H1 (cell line): ENCODE data around the gene KIAA0930.

Experiments
- ATF3 ChIP-seq: IDR thresholded peaks from 2 replicates; pipeline ENCODE4 v1.6.1; 2011; ENCODE audit warnings: low read depth, mild to moderate bottlenecking, low read length; ENCODE audit not compliant: insufficient read depth
- CEBPB ChIP-seq: IDR thresholded peaks from 2 replicates; pipeline ENCODE4 v1.6.1; 2012; ENCODE audit warnings: low read depth, low read length
- CTCF ChIP-seq, 3 experiments: IDR thresholded peaks; 1 replicate in 2 of 3; 2 replicates in 1 of 3; pipeline versions ENCODE4 v1.5.1 to v1.6.1; 2011; ENCODE audit warnings: low read length in 3 of 3, mild to moderate bottlenecking in 3 of 3, inconsistent platforms in 2 of 3, low read depth in 1 of 3, moderate library complexity in 1 of 3; ENCODE audit not compliant: insufficient read depth in 1 of 3; ENCODE audit errors: control extremely low read depth in 1 of 3
- EP300 ChIP-seq, 2 experiments: IDR thresholded peaks; 1 replicate in 1 of 2; 2 replicates in 1 of 2; pipeline ENCODE4 v1.6.1; 2011 to 2012; ENCODE audit warnings: low read depth in 2 of 2, low read length in 2 of 2, mild to moderate bottlenecking in 2 of 2, borderline replicate concordance in 1 of 2, inconsistent platforms in 1 of 2, moderate library complexity in 1 of 2
- HDAC6 ChIP-seq: IDR thresholded peaks from one replicate; pipeline ENCODE4 v1.7.1; 2012; ENCODE audit warnings: low read depth, mild to moderate bottlenecking, inconsistent platforms, low read length, moderate library complexity
- JUN ChIP-seq: IDR thresholded peaks from 2 replicates; pipeline ENCODE4 v1.6.1; 2011; ENCODE audit warnings: low read depth, mild to moderate bottlenecking, improper control_type of control experiment, low read length
- POLR2AphosphoS5 ChIP-seq: IDR thresholded peaks from 2 replicates; pipeline ENCODE4 v1.6.1; 2011; ENCODE audit warnings: low read depth, low read length
- SIN3A ChIP-seq, 2 experiments: IDR thresholded peaks in 1 of 2; conservative IDR thresholded peaks in 1 of 2; 2 replicates each; pipeline ENCODE4 v1.6.1; 2011 to 2012; ENCODE audit warnings: low read length in 2 of 2, improper control_type of control experiment in 1 of 2, low read depth in 1 of 2, mild to moderate bottlenecking in 1 of 2
- YY1 ChIP-seq: IDR thresholded peaks from 2 replicates; pipeline ENCODE4 v1.6.1; 2011; ENCODE audit warnings: low read depth, mild to moderate bottlenecking, low read length
- TF ChIP-seq, protein P1 (sequence below): IDR thresholded peaks from 2 replicates; pipeline ENCODE4 v1.6.1; 2011; ENCODE audit warnings: low read length, improper control_type of control experiment

DNA sequence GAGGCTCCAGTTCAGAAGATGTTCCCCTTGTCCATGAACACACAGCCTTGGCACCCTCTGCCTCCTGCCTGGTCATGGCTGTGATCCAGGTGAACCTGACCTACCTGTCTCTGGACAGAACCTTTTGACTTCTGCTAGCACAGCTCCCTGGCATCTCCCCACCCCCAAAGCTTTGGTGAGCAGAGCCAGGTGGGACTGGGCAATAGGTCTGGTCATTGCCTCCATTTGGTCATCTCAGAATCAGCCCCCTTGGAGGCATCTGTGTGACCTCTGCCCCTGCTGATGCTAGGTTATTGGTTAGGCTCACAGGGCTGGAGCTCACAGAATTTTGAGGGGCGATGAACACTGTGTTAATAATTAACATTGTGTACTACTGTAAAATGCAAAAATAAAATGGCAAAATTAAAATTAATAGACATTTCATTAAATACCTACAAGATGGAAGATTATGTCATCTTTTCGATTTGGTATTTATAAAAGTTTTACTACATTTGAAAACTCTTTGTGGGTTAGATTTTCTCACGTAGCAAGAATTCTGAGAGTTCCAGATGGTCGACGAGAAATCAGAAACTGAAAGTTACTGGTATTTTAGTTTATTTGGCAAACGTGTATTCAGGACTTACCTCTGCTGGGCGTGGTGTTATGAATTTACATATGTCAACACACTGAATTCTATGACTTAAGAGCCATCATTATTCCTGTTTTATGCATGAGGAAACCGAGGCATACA lies 8.3 kb upstream of the KIAA0930 start:
- TF ChIP-seq ATF3 = no peak
- TF ChIP-seq EP300 (IDR thresholded peaks at IDR 0.05; ENCODE audit: borderline replicate concordance in 1 of 2, low read depth in 2 of 2, low read length in 2 of 2) = no peak
- TF ChIP-seq YY1 = no peak
- TF ChIP-seq CTCF (IDR thresholded peaks at IDR 0.05; ENCODE audit: control extremely low read depth in 1 of 3, insufficient read depth in 1 of 3, low read depth in 1 of 3, low read length in 3 of 3) = no peak
- no peak for TF ChIP-seq CEBPB
- no peak for TF ChIP-seq HDAC6
- no peak for TF ChIP-seq POLR2AphosphoS5
- no peak for TF ChIP-seq SIN3A (conservative IDR thresholded peaks at IDR 0.05 in 1 of 2, IDR thresholded peaks at IDR 0.05 in 1 of 2; ENCODE audit: low read depth in 1 of 2, low read length in 2 of 2)
- no peak for TF ChIP-seq JUN
- TF ChIP-seq, protein P1, sequence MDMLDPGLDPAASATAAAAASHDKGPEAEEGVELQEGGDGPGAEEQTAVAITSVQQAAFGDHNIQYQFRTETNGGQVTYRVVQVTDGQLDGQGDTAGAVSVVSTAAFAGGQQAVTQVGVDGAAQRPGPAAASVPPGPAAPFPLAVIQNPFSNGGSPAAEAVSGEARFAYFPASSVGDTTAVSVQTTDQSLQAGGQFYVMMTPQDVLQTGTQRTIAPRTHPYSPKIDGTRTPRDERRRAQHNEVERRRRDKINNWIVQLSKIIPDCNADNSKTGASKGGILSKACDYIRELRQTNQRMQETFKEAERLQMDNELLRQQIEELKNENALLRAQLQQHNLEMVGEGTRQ = no peak
